DMS53 (cell line): Measurements from ENCODE around the gene NT5C3B.
A peak's percentile ranks its signal among the peaks of the same experiment; 100 is the strongest.

Source experiments
- DNase-seq: peaks from one replicate; lab custom pipeline; 2025; lab: John Stamatoyannopoulos, UW

Gene NT5C3B

GRCh38 chr17:41784207-41784744 lies 51.8 kb downstream of the NT5C3B start:
- no peak for DNase-seq

GRCh38 chr17:41782142-41782541 lies 53.9 kb downstream of the NT5C3B start:
- no peak for DNase-seq

- no peak for DNase-seq
Observed at GRCh38 chr17:41781404-41782110, 54.5 kb downstream of the NT5C3B start.

- DNase-seq: no peak
Observed at GRCh38 chr17:41779954-41780353, 56.1 kb downstream of the NT5C3B start.

GRCh38 chr17:41777574-41778188 lies 58.4 kb downstream of the NT5C3B start:
- DNase-seq: peak; percentile 98

GRCh38 chr17:41777157-41777573 lies 58.9 kb downstream of the NT5C3B start:
- DNase-seq: peak; percentile 80

GRCh38 chr17:41776262-41776900 lies 59.7 kb downstream of the NT5C3B start:
- DNase-seq: peak; percentile 57

- no peak for DNase-seq
Observed at GRCh38 chr17:41775394-41776226, 60.4 kb downstream of the NT5C3B start.
